Esophagus squamous epithelium (tissue), 5 donors: ENCODE data around the gene MAPK7. TPM values are rescaled to one million over a fixed set of nuclear protein-coding genes. Genes with fewer than 3 reads are reported as not detected.

Experiments used
- DNase-seq: peaks from one replicate; lab custom pipeline; 2025; lab: John Stamatoyannopoulos, UW
- H3K27ac ChIP-seq, 4 donors: fragments of 200-600 bp; sonication (generic); one replicate each; pipeline ENCODE4 v1.5.1; 2016 to 2019; ENCODE audit warnings: mild to moderate bottlenecking in 1 of 4
- H3K27me3 ChIP-seq, 4 donors: fragments of 200-600 bp; sonication (generic); 1 replicate in 3 of 4; 2 replicates in 1 of 4; pipeline versions ENCODE4 v1.5.1 to v1.6.0; 2017 to 2021; ENCODE audit warnings: antibody characterized with exemption in 1 of 4
- H3K36me3 ChIP-seq, 3 donors: fragments of 200-600 bp; sonication (generic); one replicate each; pipeline ENCODE4 v1.5.1; 2016 to 2019
- H3K4me1 ChIP-seq, 3 donors: fragments of 200-600 bp; sonication (generic); one replicate each; pipeline ENCODE4 v1.5.1; 2017 to 2019
- H3K4me3 ChIP-seq, 4 donors: fragments of 200-600 bp; sonication (generic); 1 replicate in 3 of 4; 2 replicates in 1 of 4; pipeline ENCODE4 v1.5.1; 2016 to 2019; ENCODE audit warnings: mild to moderate bottlenecking in 2 of 4, moderate library complexity in 1 of 4
- H3K9me3 ChIP-seq, 3 donors: fragments of 200-600 bp; sonication (generic); one replicate each; pipeline ENCODE4 v1.5.1; 2016 to 2019
- CTCF ChIP-seq, 6 experiments: fragments of 450-650 bp in 4 of 6; fragments of 200-600 bp in 2 of 6; sonication (generic) in 2 of 6; IDR thresholded peaks; one replicate each; pipeline ENCODE4 v1.5.1; 2016 to 2019; ENCODE audit warnings: antibody characterized with exemption in 6 of 6, mild to moderate bottlenecking in 4 of 6, moderate library complexity in 4 of 6
- POLR2A ChIP-seq, 4 donors: fragments of 450-650 bp; IDR thresholded peaks; one replicate each; pipeline ENCODE4 v1.6.1; 2017; ENCODE audit warnings: antibody characterized with exemption in 4 of 4, mild to moderate bottlenecking in 4 of 4, moderate library complexity in 3 of 4
- WGBS, 2 donors: methylation state at CpG; one replicate each; pipeline ENCODE4 v1.1.5; 2018; 5-methylcytosine and 5-hydroxymethylcytosine counted together
- intact Hi-C: fragments of 100-400 bp; cut with DNase I; formaldehyde crosslinking; loops from one replicate; pipeline ENCODE4 v1.15.0; 2022
- total RNA-seq, 4 donors: library from RNA; depleted of rRNA; stranded (reverse); fragments of >200 nt; gene quantifications; one replicate each; pipeline ENCODE4 v1.1.0, GENCODE V29; 2016
- donor health status: DM: yes; HTN: yes; CAD: no.

The MAPK7 gene
- total RNA-seq, 4 donors from 2014 or later = 22.6 to 39.7 (median 28.1) TPM

- H3K27me3 ChIP-seq = no peaks in the 10 kb centered on the region
- peaks cover 29 to 43% (median 37%) of the 10 kb centered on the region in 3 donors for H3K4me1 ChIP-seq
- intact Hi-C loops = no loop called here
- no peak for DNase-seq
- no peaks in the 10 kb centered on the region for H3K9me3 ChIP-seq
- TF ChIP-seq POLR2A (IDR thresholded peaks at IDR 0.05) (no peak), CTCF (IDR thresholded peaks at IDR 0.05) (no peak)
- H3K36me3 ChIP-seq = no peaks in the 10 kb centered on the region
- 83 to 89% methylated on average over 4 to 6 of the region's 7 CpGs for WGBS, 2 donors
- H3K27ac ChIP-seq = no peak overlapping the region
- no peak overlapping the region for H3K4me3 ChIP-seq
These were observed 13.1 kb downstream of the MAPK7 start for GRCh38 chr17:19391432-19391831.

- TF ChIP-seq POLR2A (IDR thresholded peaks at IDR 0.05) = no peak
- TF ChIP-seq CTCF (IDR thresholded peaks at IDR 0.05) = no peak
- intact Hi-C loops = no loop called here
- no peaks in the 10 kb centered on the region for H3K9me3 ChIP-seq
- WGBS, 2 donors = 76% methylated on average over 7 of the region's 7 CpGs
- H3K27me3 ChIP-seq = no peaks in the 10 kb centered on the region
- no peak for DNase-seq
- H3K4me1 ChIP-seq = peaks cover 20 to 37% (median 29%) of the 10 kb centered on the region in 3 donors
- H3K27ac ChIP-seq = no peak overlapping the region
- H3K36me3 ChIP-seq = no peaks in the 10 kb centered on the region
- H3K4me3 ChIP-seq = no peak overlapping the region
These were observed 14.0 kb downstream of the MAPK7 start for GRCh38 chr17:19392303-19392702.

- H3K36me3 ChIP-seq = no peaks in the 10 kb centered on the region
- intact Hi-C loops = no loop called here
- WGBS, 2 donors = 25 to 45% methylated on average over 2 of the region's 6 CpGs
- DNase-seq = no peak
- no peak overlapping the region for H3K4me3 ChIP-seq
- no peaks in the 10 kb centered on the region for H3K27me3 ChIP-seq
- peak overlapping the region; percentile 11 to 87 (median 72) for H3K27ac ChIP-seq
- peak in 5 of 6 experiments; percentile 11 to 61 (median 35) for TF ChIP-seq CTCF (IDR thresholded peaks at IDR 0.05)
- no peak for TF ChIP-seq POLR2A (IDR thresholded peaks at IDR 0.05)
- peaks cover 22 to 48% (median 29%) of the 10 kb centered on the region in 3 donors for H3K4me1 ChIP-seq
- no peaks in the 10 kb centered on the region for H3K9me3 ChIP-seq
These were observed 19.3 kb downstream of the MAPK7 start for GRCh38 chr17:19397556-19398041.

- Histone ChIP-seq H3K4me3 (no peak overlapping the region), H3K36me3 (no peaks in the 10 kb centered on the region), H3K9me3 (no peaks in the 10 kb centered on the region), H3K27me3 (no peaks in the 10 kb centered on the region), H3K4me1 (peaks cover 22 to 50% (median 29%) of the 10 kb centered on the region in 3 donors), H3K27ac (peak overlapping the region; percentile 11 to 87 (median 72))
- TF ChIP-seq CTCF (IDR thresholded peaks at IDR 0.05) (no peak), POLR2A (IDR thresholded peaks at IDR 0.05) (no peak)
- intact Hi-C loops = no loop called here
- WGBS, 2 donors = 61 to 66% methylated on average over 2 of the region's 2 CpGs
- no peak for DNase-seq
These were observed 20.2 kb downstream of the MAPK7 start for GRCh38 chr17:19398301-19399181.
